ENCODE measurements around the gene IGLL5.
"Not testable (repeated sequence)": the region's sequence is repeated elsewhere in the genome, so short reads cannot be mapped to it uniquely, and the experiment has no call there.

DNA sequence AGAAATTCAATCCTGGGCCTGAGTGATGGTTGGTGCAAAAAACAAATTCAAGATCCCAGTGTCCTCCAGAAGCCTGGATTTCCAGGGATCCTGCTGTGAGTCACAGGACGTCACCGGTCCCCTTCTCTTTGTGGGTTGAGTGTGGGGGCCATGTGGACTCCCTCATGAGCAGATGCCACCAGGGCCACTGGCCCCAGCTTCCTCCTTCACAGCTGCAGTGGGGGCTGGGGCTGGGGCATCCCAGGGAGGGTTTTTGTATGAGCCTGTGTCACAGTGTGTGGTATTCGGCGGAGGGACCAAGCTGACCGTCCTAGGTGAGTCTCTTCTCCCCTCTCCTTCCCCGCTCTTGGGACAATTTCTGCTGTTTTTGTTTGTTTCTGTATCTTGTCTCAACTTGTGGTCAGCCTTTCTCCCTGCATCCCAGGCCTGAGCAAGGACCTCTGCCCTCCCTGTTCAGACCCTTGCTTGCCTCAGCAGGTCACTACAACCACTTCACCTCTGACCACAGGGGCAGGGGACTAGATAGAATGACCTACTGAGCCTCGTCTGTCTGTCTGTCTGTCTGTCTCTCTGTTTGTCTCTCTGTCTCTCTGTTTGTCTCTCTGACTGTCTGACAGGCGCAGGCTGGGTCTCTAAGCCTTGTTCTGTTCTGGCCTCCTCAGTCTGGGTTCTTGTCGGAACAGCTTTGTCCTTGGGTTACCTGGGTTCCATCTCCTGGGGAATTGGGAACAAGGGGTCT lies 11.9 kb downstream of the IGLL5 start:
- TF ChIP-seq, protein P1, sequence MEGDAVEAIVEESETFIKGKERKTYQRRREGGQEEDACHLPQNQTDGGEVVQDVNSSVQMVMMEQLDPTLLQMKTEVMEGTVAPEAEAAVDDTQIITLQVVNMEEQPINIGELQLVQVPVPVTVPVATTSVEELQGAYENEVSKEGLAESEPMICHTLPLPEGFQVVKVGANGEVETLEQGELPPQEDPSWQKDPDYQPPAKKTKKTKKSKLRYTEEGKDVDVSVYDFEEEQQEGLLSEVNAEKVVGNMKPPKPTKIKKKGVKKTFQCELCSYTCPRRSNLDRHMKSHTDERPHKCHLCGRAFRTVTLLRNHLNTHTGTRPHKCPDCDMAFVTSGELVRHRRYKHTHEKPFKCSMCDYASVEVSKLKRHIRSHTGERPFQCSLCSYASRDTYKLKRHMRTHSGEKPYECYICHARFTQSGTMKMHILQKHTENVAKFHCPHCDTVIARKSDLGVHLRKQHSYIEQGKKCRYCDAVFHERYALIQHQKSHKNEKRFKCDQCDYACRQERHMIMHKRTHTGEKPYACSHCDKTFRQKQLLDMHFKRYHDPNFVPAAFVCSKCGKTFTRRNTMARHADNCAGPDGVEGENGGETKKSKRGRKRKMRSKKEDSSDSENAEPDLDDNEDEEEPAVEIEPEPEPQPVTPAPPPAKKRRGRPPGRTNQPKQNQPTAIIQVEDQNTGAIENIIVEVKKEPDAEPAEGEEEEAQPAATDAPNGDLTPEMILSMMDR (IDR thresholded peaks at IDR 0.05): not testable (repeated sequence)
- TF ChIP-seq POLR2A (IDR thresholded peaks at IDR 0.05): not testable (repeated sequence)

Measured in heart left ventricle (tissue), 13 donors.